Neural cell (in vitro differentiated cells): Measurements from ENCODE around the gene KRTAP4-5.

ENCODE experiments used
- EP300 ChIP-seq: fragments of 450-650 bp; conservative IDR thresholded peaks from 2 replicates; pipeline ENCODE4 v1.6.1; 2014; ENCODE audit warnings: antibody characterized with exemption, mild to moderate bottlenecking, moderate library complexity; ENCODE audit not compliant: poor library complexity, severe bottlenecking
- EZH2 ChIP-seq: fragments of 200-600, 300-800 bp; shearing (Covaris generic), sonication (generic); IDR thresholded peaks from 2 replicates; pipeline ENCODE4 v1.6.1; 2014; ENCODE audit warnings: antibody characterized with exemption, low read length, borderline replicate concordance, mild to moderate bottlenecking; ENCODE audit not compliant: insufficient read depth, poor library complexity, severe bottlenecking
- TF ChIP-seq, protein P1 (sequence below): fragments of 450-650 bp; IDR thresholded peaks from 2 replicates; pipeline ENCODE4 v1.5.1; 2014; ENCODE audit warnings: antibody characterized with exemption, mild to moderate bottlenecking, moderate library complexity; ENCODE audit not compliant: poor library complexity, severe bottlenecking

DNA sequence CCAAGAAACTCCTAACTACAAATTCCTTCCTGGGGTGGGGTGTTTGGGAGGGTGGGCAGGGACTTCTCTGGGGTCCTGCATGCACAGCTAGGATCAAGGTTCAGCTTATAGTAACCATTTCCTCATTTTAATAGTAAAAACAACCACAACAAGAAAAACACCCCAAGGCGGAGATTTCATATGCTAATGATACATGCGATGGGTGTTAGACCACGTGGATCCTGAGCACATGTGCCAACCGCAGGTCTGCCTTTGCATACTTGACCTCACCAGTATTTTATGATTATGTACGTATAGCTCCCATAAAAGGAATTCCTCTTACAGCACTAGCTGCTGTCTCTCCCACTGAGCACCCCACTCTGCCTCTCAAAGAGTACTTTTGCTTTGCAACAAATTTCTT lies 33.3 kb downstream of the KRTAP4-5 start:
- no peak for TF ChIP-seq EP300
- no peak for TF ChIP-seq EZH2
- TF ChIP-seq, protein P1, sequence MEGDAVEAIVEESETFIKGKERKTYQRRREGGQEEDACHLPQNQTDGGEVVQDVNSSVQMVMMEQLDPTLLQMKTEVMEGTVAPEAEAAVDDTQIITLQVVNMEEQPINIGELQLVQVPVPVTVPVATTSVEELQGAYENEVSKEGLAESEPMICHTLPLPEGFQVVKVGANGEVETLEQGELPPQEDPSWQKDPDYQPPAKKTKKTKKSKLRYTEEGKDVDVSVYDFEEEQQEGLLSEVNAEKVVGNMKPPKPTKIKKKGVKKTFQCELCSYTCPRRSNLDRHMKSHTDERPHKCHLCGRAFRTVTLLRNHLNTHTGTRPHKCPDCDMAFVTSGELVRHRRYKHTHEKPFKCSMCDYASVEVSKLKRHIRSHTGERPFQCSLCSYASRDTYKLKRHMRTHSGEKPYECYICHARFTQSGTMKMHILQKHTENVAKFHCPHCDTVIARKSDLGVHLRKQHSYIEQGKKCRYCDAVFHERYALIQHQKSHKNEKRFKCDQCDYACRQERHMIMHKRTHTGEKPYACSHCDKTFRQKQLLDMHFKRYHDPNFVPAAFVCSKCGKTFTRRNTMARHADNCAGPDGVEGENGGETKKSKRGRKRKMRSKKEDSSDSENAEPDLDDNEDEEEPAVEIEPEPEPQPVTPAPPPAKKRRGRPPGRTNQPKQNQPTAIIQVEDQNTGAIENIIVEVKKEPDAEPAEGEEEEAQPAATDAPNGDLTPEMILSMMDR: no peak
